GM21717 (cell line): ENCODE results near the gene TMEM53.

Experiments
- ATAC-seq: cut with Tn5 transposase; IDR thresholded peaks from one replicate; pipeline ENCODE4 v1.9.1; 2021; ENCODE audit warnings: mild to moderate bottlenecking, moderate library complexity; ENCODE audit not compliant: unreplicated experiment

The TMEM53 gene

DNA sequence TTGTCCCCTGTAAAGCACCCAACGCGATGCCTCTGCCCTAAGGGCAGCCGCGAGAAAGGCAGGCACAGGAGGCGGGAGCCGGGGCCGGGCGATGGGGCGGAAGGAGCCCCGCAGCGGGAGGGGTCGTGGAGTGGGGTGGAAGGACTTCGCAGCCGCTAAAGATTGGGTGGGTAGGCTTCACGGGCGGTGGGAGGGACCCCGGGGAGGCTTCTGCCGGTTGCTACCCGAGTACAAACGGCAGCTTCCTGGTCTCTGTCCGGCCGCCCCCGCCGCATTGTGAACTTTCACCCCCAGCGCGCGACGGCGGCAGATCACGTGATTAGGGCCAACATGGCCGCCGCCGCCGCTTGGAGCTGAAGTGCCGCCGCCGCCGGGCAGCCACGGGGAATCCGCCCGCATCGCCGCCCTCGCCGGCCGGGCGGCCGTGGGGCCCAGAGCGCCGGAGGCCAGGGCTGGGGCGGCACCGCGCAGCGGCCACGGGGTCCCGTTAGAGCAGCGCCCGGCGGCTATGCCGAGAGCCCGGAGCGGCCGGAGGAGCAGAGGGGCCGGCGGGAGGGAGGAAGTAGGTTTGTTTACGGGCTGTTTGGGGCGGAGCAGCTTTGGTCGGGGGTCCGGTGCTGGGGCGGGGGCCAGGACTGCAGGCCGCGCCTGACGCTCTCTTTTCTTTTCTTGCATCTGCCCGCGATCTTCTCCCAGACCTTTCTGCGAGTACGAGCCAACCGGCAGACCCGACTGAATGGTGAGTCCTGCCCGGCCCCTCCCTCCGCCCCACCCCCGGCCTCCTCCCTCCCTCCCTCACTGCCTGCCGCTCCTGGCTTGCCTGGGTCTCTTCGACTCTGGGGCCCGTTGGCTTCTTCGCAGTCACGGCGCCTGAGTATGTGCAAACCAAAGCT is 42.4 kb downstream of the TMEM53 start:
- peak; percentile 67 for ATAC-seq

DNA sequence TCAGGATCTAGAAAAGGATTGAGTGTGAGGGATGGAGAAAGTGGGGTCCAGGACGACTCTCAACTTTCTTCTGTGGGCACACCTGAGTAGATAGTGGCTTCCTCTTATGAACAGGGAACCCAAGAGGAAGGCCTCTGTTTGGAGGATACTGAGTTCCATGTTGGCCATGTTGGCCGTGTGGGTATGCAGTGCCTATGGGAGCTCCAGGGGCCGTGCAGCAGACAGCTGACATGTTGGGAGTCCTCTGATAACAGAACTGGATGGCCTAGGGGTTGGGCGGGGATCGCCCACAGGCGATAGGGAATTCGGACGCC is 43.0 kb downstream of the TMEM53 start:
- no peak for ATAC-seq

DNA sequence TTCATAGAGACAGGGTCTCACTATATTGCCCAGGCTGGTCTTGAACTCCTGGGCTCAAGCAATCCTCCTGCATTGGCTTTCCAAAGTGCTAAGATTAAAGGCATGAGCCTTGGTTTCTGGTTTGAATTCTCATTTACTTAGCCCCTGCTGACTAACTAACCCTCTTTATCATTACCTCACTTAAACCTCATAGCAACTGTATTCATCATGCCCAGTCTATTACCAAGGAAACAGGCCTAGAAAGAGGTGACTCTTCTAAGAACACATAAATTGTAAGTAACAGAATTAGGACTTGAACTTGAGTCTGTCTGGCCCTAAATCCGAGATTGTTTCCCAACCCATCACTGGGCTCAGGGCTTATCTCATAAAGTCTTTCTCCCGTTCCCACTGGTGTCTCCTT is 44.2 kb downstream of the TMEM53 start:
- no peak for ATAC-seq

DNA sequence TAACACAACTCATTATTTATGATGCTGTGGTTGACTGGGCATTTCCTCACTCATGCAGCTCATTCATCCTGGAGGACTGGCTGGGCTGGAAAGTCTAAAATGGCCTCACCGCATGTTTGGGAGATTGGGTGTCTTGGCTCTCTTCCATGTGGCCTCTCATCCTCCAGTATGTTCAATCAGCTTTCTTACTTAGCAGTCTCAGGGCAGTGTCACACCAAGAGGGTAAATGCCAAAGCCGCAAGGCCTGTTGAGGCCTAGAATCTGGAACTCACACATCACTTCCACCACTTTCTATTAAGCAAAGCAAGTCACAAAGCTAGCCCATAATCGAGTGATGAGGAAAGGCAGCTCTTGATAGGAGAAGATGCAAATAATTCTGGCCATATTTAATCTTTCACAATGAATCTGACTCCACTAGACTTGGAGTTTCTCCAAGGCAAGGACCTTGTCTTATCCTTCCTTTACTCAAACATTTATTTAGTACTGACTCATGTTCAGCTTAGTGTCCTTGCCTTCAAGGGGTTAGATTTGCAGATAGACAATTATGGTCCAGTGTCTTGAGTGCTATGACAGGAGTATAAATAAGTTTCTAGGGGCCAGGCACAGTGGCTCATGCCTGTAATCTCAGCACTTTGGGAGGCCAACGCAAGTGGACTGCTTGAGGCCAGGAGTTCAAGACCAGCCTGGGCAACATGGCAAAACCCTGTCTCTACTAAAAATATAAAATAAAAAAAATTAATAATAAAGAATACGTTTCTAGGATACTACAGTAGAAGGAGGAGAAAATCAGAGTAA is 45.1 kb downstream of the TMEM53 start:
- ATAC-seq, result no peak

DNA sequence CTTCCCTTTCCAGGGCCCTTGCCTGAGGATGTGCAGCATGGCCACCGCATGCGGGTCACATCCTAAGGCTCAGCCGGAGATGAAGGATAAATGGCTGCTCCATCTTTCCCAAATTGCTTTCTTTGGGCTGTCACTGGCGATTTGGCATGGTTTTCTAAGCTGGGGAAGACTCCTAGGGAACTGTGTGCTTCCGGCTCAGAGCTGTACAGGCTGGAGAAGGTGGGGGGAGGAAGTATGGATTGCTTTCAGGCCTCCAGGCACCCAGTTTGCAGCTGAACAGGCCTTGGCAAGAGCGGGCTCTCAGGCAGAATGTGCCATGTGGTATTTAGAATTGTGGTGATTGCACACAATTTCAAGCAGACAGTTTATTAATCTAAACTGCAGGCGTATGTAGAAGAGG is 48.9 kb downstream of the TMEM53 start:
- ATAC-seq, result no peak

DNA sequence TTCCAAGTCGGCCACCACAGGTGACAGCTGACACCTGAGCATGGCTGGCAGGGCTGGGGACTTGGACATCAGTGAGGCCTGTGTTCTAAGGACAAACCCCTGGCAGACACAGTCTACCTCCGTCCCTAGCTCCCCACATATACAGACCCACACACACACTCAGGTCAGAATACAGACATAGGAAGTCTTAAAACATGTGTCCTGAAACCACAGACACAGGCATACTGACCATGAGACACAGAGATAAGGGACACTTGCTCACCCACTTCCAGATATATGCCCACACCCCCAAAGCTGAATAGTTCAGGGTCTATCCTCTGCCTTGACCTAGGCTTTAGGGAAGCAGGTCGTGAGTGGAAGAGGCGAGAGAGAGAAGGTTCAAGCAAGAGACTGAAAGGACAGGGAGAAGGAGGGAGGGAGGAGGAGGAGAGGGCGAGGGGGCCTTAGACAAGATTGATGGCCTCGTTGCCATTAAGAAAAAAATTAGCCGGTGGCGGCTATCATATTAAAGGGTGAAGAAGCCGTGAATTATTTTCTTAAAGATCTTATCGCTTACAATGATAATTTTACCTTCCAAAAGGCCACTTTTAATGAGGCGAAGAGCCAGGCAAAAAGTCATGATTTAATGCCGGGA is 49.9 kb downstream of the TMEM53 start:
- ATAC-seq, result no peak

DNA sequence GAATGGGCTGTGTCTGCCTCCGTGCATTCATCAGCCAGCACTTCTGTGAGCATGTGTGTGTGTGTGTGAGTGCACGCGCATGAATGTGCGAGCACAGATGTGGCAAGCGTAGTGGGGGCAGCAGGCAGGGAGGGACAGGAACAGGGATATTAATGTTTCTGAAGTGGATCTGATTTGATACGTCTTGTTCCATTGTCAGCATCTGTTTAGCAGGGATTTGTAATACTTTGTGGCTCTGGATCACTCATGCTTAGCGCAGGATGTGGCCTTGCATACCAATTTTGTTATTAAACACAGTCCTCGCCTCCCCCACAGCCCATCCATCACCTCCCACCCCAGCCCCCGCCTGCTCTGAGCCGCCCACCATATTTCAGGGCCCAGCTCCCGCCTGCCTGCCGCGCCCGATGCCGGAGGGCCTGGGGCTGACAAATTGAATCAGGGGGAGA is 52.4 kb downstream of the TMEM53 start:
- ATAC-seq, result no peak

DNA sequence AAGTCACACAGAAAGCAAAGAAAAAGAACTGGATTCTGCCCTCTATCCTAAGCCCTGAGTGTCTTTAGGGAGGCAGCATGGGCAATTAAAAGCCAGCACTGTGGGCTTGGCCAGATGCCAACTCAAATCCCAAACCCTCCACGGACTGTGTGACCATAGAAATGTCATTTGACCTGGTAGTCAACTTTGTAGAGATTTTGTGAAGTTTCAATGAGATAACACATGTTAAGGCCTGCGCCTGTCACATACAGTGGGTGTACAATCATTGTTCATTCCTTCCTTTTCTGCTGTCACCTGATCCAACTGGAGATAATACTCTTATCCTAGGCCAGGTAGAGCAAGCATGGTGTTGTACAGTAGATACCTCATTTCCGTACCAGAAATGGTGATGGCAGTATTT is 54.2 kb downstream of the TMEM53 start:
- ATAC-seq, result no peak

DNA sequence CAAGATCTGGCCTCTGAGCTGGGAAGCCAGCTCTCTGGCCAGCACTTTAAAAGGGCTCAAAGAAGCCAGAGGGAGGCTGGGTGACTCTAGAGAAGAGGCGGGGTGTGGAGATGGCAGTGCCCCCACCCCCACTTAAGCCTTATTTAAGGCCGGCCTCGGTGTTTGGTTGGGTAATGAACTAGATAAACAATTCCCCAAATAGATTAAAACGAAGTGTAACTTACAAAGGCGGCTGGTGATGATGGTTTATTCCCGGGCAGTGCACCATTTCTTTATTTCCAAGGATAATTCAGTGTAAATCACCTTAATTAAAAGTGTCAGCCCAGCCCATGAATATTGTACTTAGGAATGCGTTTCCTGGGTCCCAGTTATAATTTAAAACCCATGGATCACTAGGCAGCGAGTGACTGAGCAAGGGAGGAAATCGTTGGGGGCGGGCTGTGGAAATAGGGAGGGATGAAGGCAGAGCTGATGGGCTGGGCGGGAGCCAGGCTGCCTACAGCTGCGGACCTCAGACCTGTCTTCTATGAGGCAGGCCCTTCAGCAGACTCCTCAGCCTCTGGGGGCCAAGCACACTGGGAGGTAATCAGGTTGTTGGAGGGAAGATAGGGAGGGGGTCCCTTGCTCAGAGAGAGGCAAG is 54.9 kb downstream of the TMEM53 start:
- ATAC-seq, result no peak

DNA sequence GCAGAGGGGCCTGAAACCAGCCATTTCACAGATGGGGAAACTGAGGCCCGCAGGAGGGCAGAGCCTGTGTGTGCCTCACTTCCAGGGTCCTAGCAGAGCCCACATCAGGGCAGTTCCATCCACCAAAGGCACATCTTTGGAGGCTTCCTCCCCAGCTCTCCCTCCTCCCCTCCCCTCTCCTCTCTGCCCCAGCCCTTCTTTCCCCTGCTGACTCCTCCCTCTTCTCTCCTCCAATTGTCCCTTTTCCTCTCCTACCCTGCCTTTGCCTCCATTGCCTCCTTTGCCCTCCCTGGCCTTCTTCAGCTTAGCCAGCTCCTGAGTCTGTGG is 56.6 kb downstream of the TMEM53 start:
- no peak for ATAC-seq

DNA sequence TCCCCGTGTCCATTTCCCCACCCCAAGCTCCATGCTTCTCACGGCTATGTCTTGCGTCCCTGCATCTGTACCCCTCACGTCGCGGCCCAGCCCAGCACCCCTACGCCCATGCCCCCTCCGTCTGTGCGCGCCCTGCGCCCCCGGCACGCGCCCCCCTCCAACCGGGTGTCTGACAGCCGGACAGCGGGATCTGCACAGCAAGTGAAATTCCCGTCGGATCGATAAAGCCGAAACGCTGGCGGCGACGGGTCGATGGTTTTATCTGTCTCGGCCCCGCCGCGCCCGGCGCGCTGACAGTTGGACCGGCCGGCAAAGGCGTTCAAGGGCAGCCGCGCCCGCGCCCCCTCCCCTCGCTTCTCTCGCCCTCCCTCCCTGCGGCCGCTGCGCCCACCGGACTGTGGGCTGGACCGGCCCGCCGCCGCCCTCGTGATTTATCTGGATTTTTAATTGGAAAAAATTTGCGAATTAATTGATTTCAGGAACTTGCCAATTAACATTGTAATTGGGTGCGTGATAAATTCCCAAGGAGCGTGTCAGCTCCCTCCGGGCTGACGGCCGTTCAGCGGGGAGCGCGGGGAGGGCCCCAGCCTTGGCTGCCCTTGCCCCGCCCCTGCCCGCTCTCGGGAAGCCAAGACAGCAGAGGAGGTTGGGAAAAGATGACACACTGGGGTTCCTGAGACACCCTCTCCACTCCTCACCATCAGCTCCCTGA is 57.1 kb downstream of the TMEM53 start:
- ATAC-seq, result no peak

DNA sequence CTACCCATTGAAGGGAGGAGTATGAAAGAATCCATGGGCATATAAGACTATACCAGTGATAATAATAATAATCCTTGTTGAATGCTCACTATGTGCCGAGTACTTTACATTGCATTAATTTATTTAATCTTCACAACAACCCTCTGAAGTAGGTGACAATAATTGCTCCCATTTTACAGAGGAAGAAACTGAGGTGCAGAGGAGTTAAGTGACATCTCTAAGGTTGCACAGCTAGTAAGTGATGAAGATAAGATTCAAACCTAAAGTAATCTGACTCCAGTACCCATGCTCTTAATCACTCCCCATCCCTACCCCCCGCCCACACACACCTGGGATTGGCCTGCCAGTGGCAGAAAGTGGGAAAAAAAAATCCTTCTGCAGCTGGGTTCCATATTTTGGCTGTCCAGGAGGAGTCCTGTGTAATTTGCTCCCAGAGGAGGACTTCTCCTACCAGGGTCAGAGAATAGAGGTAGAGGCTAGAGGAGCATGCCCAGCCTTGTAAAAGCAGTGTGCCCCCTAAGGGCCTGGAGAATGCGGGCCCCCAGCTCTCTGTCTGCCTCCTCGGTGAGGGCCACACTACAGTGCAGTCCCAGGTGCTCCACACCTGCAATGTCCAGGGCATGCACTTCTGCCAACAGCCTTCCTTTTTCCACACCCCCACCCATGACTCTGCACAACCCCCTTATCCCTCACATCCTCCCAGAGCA is 57.8 kb downstream of the TMEM53 start:
- ATAC-seq, result no peak

DNA sequence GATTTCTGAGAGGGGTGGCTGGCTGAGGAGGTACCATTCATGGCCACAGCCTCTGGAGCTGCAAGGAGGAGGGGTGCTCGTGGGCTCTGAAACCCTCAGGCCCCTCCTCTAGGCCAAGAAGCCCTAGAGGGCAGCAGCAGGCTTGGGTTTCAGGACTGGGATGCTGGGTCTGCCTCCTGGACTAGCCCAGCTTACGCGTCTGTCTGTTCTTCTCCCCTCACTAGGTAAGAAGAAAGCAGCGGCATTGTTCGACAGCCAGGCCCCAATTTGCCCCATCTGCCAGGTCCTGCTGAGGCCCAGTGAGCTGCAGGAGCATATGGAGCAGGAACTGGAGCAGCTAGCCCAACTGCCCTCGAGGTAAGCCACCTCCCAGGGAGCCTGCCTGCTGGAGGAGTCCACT is 60.3 kb downstream of the TMEM53 start:
- ATAC-seq, result no peak

DNA sequence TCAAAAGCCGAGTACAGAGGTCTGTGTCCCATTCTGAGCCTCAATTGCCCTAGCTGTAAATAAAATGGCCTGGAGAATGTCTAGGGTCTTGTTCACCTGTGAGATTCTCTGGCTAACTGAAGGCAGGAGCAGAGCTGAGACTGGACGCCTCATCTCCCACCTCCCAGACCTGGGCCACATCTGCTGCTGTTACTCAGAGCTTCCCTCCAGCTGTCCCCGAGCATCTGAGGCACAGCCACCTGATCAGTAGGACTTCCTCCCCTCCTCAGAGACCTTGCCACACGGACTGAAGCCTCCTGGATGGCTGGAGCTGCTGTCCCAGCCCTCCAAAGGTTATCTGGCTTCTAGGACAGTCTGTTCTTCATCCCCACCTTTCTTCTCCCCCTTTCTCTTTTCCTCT is 62.4 kb downstream of the TMEM53 start:
- no peak for ATAC-seq

DNA sequence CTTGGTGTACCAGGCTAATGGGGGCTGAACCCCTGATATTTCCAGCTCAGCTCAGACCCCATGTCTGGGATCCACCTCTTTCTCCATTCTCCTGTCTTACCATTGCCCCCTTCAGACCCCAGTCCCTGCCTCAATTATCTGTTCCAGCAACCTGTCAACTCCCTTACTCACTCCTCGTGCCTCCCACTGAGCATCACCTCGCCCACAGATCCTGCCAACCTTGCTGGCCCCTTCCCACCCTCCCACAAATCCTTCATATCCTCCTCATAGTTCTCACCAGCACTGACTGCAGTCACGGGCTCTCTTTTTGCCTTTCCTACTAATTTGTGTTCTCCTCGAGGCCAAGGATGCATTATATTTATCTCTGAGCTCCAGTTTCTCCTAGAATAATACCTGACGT is 62.9 kb downstream of the TMEM53 start:
- no peak for ATAC-seq

DNA sequence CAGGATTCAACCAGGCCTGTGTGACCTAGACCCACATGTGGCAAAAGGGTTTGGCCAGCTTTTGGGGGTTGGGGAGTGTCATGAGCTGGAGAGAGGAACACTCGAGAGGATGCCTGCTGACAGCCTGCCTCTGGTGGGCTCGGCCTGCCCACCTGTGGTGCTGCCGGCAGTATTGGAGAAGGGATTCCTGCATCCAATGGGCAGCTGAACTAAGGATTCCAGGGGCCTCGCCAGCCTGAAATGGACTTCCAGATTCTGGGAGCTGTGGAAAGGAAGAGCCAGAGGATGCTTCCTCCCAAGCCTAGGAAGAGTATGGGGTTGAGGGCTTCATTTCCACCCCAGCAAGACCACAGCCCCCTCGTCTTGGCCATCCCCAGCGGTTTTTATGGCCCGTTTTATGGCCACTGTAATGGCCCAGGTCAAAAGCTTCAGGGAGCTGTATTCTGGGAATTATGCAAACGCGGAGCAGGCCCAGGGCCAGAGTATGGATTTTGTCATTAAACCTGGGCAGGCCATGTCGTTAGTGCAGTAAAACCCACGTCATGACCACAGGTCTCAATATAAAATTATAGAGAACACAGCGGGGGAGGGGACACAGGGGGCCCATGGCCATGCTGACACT is 63.6 kb downstream of the TMEM53 start:
- ATAC-seq, result no peak

DNA sequence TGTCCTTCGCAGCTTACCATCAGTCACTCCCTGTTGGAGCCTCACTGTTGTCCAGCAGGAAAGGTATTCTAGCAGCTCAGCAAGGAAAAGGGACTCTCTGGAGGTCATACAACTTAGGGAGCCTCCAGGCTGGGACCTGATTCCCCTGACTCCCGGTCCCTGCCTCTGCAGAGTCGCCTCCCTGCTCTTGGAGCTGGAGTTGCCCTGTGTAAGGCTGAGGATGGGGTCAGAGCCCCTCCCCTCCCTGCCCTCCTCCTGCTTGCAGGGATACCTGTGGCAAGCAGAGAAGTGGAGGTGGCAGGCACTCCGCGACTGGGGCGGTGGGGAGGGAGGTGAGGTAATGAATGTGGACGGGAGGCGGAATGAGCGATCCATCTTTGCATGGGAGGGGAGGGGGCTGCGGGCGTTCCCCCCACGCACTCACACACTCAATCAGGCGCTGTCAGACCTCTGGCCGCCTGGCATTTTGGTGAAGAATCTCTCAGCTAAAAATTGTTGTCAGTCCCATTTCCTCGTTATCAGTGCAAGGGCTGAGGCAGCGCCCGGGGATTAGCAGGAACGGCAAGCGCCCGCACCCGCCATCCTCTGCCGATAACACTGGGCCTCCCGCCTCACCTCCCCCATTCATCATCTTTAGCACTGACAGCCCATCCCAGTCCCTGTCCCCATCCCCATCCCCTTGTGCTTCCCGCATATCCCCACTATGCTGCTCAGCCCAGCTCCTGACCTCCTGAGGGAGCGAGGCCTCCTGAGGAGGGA is 64.3 kb downstream of the TMEM53 start:
- no peak for ATAC-seq

DNA sequence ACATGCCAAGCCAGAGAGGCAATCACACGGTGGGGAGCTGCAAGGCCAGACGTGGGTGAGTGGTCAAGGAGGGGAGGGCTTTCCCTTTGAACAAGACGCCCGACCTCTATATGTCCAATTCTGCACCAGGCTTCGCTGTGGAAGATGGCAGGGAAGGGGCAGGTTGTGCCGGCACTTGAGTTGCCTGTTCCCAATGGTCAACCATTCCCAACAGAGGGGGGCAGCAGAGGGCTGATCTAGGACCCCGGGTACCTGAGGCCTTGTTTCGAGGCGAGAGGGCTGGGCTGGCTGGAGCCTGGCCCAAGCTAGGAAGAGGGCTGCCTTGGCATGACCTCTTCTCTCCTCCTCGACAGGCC is 64.9 kb downstream of the TMEM53 start:
- ATAC-seq, result no peak

DNA sequence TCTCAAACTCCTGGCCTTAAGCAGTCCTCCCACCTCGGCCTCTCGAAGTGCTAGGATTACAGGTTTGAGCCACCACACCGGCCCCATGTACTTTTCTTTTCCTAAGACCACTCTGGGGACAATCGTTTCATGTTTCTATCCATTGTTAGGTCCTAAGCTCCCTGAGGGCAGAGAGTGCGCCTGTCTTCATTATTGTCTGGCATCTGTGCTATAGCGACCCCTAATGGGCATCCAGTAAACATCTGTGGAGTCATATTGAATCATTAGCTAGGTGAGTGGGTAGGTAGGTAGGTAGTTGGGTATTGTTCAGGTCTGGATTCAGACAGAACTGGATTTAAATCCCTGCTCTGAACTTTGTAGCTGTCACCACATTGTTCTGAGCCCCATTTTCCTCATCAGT is 66.1 kb downstream of the TMEM53 start:
- ATAC-seq, result no peak
